ENCODE measurements around the gene CREM.

The CREM gene

GRCh38 chr10:35218339-35218955 is 91.8 kb downstream of the CREM start:
- DNase-seq (ENCODE audit: low read depth in 1 of 2, low spot score in 1 of 2), result peak; percentile 65 to 85

- peak in 1 of 2 donors; percentile 46 for DNase-seq (ENCODE audit: low read depth in 1 of 2, low spot score in 1 of 2)
Observed at GRCh38 chr10:35219292-35219691, 92.6 kb downstream of the CREM start.

GRCh38 chr10:35219891-35220890 is 93.5 kb downstream of the CREM start:
- no peak for DNase-seq (ENCODE audit: low read depth in 1 of 2, low spot score in 1 of 2)

- no peak for DNase-seq (ENCODE audit: low read depth in 1 of 2, low spot score in 1 of 2)
Observed at GRCh38 chr10:35223016-35223415, 96.4 kb downstream of the CREM start.

- DNase-seq (ENCODE audit: low read depth in 1 of 2, low spot score in 1 of 2), result no peak
Observed at GRCh38 chr10:35224045-35224740, 97.5 kb downstream of the CREM start.

GRCh38 chr10:35225204-35225603 is 98.6 kb downstream of the CREM start:
- no peak for DNase-seq (ENCODE audit: low read depth in 1 of 2, low spot score in 1 of 2)

- no peak for DNase-seq (ENCODE audit: low read depth in 1 of 2, low spot score in 1 of 2)
Observed at GRCh38 chr10:35226507-35226906, 99.9 kb downstream of the CREM start.

- DNase-seq (ENCODE audit: low read depth in 1 of 2, low spot score in 1 of 2), result no peak
Observed at GRCh38 chr10:35228058-35228457, 101.4 kb downstream of the CREM start.

- DNase-seq (ENCODE audit: low read depth in 1 of 2, low spot score in 1 of 2), result no peak
Observed at GRCh38 chr10:35231646-35232045, 105.0 kb downstream of the CREM start.

- DNase-seq (ENCODE audit: low read depth in 1 of 2, low spot score in 1 of 2), result no peak
Observed at GRCh38 chr10:35232527-35232926, 105.9 kb downstream of the CREM start.

- DNase-seq (ENCODE audit: low read depth in 1 of 2, low spot score in 1 of 2), result no peak
Observed at GRCh38 chr10:35234073-35234472, 107.4 kb downstream of the CREM start.

- DNase-seq (ENCODE audit: low read depth in 1 of 2, low spot score in 1 of 2), result no peak
Observed at GRCh38 chr10:35236739-35237138, 110.1 kb downstream of the CREM start.

- no peak for DNase-seq (ENCODE audit: low read depth in 1 of 2, low spot score in 1 of 2)
Observed at GRCh38 chr10:35237766-35238512, 111.3 kb downstream of the CREM start.

- no peak for DNase-seq (ENCODE audit: low read depth in 1 of 2, low spot score in 1 of 2)
Observed at GRCh38 chr10:35244549-35244948, 117.9 kb downstream of the CREM start.

GRCh38 chr10:35246770-35247343 is 120.2 kb downstream of the CREM start:
- DNase-seq (ENCODE audit: low read depth in 1 of 2, low spot score in 1 of 2), result no peak

GRCh38 chr10:35251373-35252100 is 124.9 kb downstream of the CREM start:
- DNase-seq (ENCODE audit: low read depth in 1 of 2, low spot score in 1 of 2), result no peak

GRCh38 chr10:35257057-35257983 is 130.7 kb downstream of the CREM start:
- DNase-seq (ENCODE audit: low read depth in 1 of 2, low spot score in 1 of 2), result no peak

GRCh38 chr10:35259769-35260397 is 133.2 kb downstream of the CREM start:
- no peak for DNase-seq (ENCODE audit: low read depth in 1 of 2, low spot score in 1 of 2)
